Measurements from ENCODE around the gene ABCG4.
A peak's percentile ranks its signal among the peaks of the same experiment; 100 is the strongest.
"Not testable (repeated sequence)": the region's sequence is repeated elsewhere in the genome, so short reads cannot be mapped to it uniquely, and the experiment has no call there.

ABCG4 gene

DNA sequence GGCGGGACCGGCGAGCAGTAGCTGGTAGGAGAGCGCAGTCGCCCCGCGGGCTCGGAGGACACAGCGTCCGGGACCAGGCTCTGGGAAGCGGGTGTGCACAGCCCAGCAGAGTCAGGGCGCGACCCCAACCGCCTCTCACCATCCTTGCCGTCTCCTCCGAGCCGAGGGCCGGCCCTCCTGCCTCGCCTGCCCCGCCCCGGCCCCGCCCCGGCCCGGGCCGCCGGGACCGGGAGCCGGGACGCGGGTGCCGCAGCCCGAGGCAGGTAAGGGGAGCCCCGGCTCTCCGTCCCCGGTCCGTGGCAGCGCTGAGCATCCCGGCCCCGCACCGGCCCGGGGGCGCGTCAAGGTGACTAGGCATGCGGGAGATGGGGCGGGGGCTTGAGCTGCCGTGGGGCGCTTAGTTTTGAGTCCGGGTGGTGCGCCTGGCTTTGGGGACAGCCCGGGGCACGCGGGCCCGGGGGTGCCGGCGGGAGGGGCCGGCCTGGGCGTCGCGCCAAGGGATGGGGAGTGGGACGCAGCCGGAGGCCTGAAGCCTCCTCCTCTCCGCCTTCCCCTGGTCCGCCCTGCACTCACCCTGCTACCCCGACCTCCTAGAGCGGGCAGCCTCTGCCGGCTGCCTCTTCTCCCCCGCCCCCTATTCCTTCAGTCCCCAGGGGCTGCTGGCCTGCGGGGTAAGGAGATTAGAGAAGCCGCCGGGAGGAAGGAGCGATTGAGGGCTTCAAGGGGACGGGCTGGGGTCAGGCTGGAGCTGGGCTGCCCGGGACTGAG lies at the start of gene ABCG4:
Gene ABCG4, plus strand, starts transcription at position 35 of the 768 bp plus-strand sequence. CDS start 914 bp downstream, outside the sequence.
- no peak for DNase-seq (ENCODE audit: low read depth, low spot score)

DNA sequence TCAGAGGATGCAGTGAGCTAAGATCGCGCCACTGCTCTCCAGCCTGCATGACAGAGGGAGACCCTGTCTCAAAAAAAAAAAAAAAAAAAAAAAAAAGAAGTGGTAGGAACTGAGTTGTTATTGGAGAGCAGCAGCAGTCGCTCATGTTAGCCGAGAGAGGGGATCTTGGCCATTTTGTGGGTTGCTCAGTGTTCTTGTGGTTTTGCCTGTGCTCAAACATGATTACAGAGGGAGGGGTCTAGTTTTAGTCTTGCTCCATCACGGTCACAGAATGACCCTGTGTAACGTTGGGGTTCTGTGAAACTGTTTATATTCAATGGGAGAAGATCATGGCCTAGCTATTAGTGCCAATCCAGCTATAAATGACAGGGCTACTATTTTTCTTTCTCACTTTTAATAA lies 49.1 kb upstream of the ABCG4 start:
- DNase-seq (ENCODE audit: low read depth, low spot score) = no peak

DNA sequence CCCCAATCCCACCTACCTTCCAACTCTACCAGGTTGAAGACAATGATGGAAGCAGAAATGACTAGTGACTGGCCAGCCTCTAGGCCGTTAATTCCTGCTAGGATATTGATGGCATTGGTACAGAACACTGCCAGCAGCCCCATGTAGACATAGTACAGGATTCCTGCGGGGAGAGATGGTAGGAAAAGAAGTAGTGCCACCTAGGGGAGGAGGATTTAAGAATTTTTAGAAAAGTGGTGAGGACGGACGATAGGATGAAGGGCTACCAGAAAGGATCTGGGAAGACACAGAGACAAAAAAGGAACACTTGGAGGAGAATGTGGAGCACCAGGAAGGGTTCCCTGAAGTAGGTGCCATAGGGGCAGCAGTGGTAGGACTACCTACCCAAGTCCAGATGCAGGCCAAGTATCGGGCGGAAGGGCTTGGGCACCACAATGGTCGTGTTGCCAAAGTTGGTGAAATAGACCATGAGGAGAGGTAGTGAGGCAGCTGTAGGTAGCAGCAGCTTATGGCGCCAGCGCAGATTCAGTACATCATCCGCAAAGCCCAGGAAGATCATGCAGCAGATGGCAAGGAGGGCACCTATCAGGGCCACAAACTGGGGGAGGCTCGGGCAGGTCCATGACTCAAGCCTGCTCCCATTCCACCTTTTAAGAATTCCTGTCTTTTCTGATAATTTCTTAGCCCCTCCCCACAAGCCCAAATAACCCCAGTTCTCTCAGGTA lies 48.4 kb upstream of the ABCG4 start:
- DNase-seq (ENCODE audit: low read depth, low spot score) = no peak

DNA sequence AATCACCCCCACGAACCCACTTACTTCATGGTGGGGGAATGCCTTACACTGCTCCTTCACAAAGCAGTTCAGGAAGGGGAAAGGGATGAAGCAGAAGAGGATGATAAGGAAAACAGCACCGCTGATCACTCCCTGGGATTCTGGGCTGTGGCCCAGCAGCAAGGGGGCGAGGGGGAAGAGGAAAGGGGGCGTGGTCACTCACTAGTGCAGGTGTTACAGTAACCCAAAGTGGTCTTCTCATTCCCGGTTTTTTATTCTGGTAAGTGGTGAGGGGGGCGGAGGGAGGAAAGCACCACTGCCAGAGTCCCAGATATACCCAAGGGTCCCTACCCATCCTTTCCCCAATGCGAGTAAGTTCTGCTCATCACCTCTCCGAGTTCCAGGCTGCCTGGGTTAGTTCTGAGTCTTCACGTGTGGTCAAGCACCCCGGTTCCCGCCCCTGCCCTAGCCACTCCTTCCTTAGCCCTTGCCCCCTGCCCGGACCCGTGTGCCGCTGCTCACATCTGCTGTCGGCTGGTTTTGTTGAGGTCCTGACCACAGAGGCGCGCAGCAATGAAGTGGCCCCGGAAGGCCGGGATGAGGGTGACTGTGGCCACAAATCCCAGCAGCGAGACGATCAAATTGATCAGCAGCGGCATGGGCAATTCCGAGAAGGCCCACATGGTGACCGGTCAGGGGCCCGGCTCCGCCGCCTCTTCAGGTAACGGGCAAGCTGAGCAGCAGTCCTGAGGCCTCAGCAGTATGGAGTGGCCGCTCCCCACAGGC lies 47.7 kb upstream of the ABCG4 start:
- DNase-seq (ENCODE audit: low read depth, low spot score) = no peak

DNA sequence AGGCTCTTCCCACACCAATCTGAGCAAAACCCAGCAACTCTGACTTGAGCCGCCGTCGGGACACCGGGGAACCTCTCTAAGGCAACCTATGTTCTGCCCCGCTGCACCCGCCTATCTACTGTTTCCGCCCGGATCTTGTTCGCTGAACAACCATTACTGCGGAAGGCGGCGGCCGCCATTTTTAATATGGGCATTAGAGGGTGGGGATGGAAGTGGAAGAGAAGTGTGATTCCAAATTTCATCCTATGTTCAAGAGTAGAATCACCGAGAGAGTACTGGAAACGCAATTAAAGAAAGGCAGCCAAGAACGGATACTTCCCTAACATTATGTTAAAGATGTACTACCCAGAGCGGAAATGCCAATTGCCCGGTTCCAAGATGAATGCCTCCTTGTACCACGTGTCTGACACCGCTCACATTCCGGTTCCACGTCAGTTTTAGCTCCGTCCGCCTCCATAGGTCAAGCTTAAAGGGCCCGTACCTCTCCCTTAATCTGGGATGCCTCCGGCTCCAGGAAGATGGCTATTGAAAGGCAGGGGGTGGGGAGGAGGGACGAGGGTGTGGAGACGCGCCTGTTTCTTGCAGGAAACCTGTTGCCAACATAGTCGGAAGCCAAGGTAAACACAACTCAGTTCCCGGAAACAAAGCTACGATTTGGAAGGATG lies 47.0 kb upstream of the ABCG4 start, which contains the start of gene DPAGT1:
Gene DPAGT1, minus strand, starts transcription at position 95 of the 665 bp plus-strand sequence. CDS start 198 bp downstream, outside the sequence.
- peak; percentile 89 for DNase-seq (ENCODE audit: low read depth, low spot score)

DNA sequence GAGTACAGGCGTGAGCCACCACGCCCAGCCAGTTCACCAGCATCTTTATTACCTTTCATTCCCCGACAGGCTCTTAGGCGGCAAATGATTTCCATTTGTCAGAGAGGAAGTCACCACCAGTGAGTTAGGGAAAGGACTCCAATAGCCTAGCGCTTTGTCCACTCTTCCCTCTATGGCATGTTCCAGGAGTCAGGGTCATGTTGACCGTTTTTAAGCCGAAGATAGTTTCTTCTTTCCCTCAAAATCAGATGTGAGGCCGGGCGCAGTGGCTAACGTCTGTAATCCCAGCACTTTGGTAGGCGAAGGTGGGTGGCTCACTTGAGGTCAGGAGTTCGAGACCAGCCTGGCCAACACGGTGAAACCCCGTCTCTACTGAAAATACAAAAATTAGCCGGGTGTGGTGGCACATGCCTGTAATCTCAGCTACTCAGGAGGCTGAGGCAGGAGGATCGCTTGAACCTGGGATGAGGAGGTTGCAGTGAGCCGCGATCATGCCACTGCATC lies 45.6 kb upstream of the ABCG4 start:
- DNase-seq (ENCODE audit: low read depth, low spot score) = not testable (repeated sequence)

DNA sequence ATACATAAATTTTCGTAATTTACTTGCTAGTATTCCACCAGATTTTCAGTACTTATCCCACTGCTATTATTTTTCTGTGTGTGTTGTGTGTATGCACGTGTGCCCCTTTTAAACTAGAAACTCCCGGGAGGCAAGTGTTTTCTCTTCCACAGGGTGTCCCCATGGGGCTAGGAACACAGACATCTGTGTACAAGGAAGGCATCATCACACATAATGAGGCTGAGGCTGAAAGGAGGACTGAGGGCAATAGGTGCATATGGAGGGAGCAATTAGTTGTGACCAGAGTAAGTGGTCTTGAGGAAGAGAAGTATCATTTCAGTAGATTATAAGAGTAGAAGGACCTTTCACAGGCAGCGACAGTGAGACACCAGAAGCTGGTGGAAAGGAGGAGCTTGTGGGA lies 45.1 kb upstream of the ABCG4 start:
- no peak for DNase-seq (ENCODE audit: low read depth, low spot score)

DNA sequence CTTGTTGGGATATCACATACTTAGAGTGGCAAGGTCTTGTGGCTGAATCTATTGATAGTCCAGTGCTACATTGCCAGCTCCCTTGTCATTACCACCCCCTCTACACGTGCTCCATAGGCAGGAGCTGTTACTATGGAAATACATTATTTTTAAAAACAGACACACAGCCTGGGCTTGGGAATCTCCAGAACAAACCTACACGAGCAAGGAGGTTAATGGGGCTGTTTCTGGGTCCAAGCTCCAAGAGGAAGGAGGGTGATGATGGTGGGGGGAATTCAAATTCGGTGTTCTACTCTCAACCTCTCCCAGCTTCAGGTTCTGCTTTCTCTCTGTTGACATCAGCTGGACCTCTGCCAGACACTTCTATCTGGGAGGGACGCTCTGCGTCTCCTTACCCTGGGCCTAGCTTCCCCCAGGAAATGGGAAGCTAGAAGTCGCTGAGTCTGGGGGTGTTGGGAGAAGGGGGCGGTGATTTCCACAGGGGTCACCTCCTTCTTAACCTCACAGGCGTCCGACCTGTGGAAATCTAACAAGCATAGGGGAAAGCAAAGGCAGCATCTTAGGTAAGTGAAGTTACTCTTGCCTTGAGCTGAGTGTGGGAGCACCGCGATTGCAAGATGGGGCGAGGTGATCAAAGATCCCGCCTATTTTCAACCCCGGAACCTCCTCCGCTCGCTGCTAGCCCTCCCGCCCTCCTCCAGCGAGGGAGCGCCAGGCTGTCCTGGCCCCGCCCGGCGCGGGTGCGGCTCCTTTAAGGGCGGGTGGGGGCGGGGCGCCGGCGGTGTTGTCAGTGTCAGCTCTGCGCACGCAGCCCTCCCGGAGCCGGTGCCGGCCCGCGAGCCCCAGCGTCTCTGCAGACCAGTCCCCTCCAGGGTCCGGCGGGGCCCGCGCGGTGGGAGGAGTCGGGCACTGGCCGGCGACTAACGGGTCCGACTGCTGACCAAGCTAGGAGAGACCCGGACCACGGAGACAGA lies 42.0 kb upstream of the ABCG4 start, which contains the start of gene C2CD2L:
Gene C2CD2L, plus strand, starts transcription at position 781 of the 974 bp plus-strand sequence. CDS start 398 bp downstream, outside the sequence.
- no peak for DNase-seq (ENCODE audit: low read depth, low spot score)

DNA sequence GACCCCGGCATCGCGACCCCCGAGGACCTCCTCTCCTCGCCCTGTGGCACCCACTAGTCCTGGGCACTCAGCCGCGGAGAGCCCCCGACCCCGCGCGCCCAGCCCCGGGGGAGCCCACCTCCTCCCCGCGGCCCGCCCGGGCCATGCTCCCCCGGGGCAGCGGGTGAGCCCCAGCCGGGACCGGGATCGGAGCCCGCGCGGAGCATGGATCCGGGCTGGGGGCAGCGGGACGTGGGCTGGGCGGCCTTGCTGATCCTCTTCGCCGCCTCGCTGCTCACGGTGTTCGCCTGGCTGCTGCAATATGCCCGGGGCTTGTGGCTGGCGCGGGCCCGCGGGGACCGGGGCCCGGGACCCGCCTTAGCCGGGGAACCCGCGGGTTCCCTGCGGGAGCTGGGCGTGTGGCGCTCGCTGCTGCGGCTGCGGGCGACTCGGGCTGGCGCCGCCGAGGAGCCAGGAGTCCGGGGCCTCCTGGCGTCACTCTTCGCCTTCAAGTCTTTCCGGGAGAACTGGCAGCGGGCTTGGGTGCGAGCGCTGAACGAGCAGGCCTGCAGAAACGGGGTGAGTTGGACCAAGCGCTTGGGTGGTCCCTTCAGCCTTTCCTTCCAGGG lies 41.2 kb upstream of the ABCG4 start:
- DNase-seq (ENCODE audit: low read depth, low spot score) = no peak

DNA sequence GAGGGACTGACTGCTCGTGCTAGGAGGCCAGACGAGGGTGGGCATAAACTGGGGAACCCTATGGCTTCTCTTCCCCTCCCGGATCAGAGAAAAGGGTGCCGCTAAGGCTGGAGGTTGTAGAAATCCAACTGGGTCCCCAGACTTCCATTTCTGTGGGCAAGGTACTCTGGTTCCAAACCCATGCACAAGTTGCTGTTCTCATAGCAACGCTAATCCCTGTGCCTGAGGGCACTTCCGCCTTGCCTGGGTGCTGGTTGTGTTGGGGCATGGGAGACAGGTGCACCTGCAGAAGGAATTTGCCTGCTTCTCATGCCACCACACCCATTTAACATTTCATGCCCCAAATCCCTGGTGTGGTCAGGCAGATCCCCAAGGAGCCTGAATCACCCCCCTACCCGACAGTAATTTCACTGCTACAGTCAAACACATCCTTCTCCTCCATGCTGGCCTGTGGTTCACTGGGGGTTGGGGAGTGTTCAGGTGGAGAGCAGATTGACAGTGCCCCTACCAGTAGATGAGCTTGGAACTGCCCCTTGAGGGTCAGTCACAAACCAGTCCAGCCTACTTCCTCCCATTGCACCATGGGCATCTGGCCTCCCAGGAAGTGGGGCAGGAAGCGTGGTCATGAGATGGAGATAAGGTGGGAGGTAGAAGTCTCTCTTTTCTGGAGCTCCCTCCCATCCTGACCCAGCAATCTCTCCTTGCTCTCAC lies 40.6 kb upstream of the ABCG4 start:
- DNase-seq (ENCODE audit: low read depth, low spot score) = no peak

DNA sequence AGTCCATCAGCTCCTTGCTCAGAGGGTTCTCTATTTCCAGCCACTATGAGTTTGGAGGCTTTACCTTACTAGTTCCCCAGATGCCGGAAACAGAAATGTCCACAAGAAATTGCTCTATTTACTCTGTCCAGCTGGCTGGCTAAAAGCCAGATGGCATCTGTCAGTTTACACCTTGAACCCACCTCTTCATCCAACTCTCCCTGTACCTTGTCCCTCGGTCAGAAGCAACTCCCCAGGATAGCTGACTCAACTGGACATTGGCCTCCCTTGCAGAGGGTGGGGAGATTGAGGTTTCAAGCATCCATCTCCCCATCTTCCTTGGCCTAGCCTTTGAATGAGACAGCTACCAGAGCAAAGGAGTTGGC lies 40.0 kb upstream of the ABCG4 start:
- DNase-seq (ENCODE audit: low read depth, low spot score) = no peak

DNA sequence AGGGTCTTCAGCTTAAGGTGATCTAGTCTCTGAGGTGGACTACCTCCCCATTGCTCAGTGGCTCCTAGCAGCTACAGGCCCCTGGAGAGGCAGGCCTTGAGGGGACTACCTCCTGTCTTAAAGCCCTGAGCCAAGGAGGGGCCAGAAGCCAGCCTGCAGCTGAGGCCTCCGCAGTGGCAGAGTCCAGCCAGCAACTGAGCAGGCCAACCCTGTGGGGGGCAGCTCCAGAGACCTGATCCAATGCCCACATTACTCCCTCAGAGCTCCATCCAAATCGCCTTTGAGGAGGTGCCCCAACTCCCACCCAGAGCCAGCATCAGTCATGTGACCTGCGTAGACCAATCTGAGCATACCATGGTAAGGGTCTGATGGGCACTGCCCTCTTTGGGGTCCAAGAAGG lies 39.0 kb upstream of the ABCG4 start:
- no peak for DNase-seq (ENCODE audit: low read depth, low spot score)

DNA sequence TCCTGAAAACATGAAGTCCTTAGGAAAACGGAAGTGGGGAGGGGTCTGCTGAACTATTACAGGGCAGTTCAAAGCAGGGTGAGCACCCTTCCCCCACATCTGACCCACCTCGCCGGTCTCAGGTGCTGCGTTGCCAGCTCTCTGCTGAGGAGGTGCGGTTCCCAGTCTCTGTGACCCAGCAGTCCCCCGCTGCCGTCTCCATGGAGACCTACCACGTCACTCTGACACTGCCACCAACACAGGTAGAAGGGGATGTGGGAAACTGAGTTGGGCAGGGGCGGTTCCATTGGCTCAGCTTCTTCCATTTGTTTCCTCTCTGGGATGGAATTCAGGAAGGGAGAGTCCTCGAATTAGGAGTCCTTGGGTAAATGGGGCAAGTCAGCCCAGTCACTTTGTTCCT lies 38.4 kb upstream of the ABCG4 start:
- no peak for DNase-seq (ENCODE audit: low read depth, low spot score)

DNA sequence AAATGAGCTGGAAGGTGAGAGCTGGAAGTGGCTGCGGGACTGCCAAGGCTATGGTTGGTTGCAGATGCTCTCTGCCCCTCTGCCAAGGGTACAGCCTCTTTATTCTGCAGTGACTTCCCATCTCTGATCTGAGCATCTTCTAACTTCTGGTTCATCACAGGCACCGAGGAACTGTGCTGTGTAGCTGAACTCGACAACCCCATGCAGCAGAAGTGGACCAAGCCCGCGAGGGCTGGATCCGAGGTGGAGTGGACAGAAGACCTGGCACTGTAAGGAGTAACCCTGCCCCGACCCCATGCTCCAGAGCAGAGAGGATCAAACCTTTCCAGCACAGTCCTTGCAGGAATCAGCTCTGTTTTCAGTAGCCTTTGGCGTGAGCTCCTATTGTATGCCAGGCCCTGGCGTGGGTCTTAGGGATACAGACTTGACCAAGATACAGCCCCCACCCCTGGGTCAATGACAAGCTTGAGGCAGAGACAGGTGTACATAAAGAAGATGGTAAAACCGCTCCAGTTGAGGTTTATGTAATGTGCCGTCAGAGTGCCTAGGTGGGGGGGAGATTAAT lies 37.4 kb upstream of the ABCG4 start:
- DNase-seq (ENCODE audit: low read depth, low spot score) = no peak

DNA sequence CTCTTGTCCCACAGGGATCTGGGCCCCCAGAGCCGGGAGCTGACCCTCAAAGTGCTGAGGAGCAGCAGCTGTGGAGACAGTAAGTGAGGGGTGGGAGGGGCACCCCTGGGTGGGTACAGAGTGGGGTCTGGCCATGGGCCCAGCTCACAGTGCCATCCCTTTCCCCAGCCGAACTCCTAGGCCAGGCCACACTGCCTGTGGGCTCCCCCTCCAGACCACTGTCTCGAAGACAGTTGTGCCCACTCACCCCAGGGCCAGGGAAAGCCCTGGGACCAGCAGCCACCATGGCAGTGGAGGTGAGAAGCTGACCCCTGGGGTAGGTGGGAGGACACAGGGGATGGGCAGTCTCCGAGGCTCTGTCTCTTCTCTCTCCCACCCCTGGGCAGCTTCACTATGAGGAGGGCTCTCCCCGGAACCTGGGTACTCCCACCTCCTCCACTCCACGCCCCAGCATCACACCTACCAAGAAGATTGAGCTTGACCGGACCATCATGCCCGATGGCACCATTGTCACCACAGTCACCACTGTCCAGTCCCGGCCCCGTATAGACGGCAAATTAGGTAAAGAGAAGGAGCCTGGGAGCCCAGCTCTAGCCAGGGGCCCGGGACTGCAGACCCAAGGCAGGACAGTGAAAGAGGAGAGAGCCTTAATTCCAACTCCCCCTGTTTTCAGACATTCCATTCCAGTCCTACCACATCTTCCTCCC lies 36.4 kb upstream of the ABCG4 start:
- DNase-seq (ENCODE audit: low read depth, low spot score) = no peak

DNA sequence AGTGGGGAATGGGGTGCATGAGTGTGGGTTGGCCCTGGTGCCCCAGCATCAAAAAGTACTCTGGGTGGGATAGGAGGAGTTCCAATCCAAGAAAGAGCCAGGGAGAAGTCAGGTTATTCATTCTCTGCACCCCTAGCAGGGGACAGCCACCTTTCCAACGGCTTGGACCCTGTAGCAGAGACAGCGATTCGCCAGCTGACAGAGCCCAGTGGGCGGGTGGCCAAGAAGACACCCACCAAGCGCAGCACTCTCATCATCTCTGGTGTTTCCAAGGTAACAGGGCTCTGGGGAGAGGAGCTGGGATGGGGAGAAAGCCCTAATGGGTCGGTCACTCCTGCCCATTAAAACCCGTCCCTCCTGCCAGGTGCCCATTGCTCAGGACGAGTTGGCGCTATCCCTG lies 35.1 kb upstream of the ABCG4 start:
- no peak for DNase-seq (ENCODE audit: low read depth, low spot score)

DNA sequence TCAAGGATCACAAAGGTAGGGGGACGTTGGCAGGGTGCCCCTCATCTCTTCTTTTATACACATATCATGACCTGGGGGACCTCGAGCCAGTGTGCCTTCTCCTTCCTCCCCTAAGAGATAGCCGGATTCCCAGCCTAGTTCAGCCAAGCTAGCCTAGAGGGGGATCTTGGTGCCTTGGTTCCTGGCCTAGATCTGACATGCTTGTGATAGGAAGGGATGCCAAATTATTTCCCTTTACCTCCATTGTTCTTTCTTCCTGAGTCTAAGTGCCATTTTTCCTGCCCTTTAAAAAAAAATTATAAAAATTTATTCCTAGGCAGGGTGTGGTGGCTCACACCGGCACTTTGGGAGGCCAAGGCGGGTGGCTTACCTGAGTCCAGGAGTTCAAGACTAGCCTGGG lies 34.5 kb upstream of the ABCG4 start:
- no peak for DNase-seq (ENCODE audit: low read depth, low spot score)
